ENCODE results near the gene PRR16.

DNA sequence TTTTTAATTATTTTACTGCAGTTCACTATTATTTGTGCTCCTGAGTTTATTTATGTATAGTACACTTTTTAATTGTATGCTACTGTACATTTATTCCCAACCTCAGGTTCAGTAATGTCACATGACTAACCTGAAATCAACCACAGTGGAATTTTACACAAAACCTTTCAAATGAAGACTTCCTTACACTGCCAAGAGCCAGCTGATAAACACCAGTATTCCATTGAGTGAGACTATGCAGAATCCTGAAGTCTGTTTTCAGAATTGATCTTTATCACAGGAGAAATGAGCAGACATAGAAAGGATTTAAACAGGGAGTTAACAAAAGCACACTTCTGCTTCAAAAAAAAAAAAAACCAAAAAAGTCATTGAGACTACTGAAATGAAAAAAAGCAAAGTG lies 219.5 kb downstream of the PRR16 start:
- TF ChIP-seq POLR2A (IDR thresholded peaks at IDR 0.05) = no peak
- TF ChIP-seq, protein P1, sequence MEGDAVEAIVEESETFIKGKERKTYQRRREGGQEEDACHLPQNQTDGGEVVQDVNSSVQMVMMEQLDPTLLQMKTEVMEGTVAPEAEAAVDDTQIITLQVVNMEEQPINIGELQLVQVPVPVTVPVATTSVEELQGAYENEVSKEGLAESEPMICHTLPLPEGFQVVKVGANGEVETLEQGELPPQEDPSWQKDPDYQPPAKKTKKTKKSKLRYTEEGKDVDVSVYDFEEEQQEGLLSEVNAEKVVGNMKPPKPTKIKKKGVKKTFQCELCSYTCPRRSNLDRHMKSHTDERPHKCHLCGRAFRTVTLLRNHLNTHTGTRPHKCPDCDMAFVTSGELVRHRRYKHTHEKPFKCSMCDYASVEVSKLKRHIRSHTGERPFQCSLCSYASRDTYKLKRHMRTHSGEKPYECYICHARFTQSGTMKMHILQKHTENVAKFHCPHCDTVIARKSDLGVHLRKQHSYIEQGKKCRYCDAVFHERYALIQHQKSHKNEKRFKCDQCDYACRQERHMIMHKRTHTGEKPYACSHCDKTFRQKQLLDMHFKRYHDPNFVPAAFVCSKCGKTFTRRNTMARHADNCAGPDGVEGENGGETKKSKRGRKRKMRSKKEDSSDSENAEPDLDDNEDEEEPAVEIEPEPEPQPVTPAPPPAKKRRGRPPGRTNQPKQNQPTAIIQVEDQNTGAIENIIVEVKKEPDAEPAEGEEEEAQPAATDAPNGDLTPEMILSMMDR (IDR thresholded peaks at IDR 0.05) = no peak
